Effector CD4-positive, alpha-beta T cell (primary cell): ENCODE measurements around the gene SPIRE2.
"Not testable (repeated sequence)": the region's sequence is repeated elsewhere in the genome, so short reads cannot be mapped to it uniquely, and the experiment has no call there.

Source experiments
- DNase-seq: peaks from one replicate; pipeline ENCODE4 v3.0.0-alpha.2; 2020

The SPIRE2 gene

GRCh38 chr16:89808475-89808874 is 19.8 kb upstream of the SPIRE2 start:
- no peak for DNase-seq

DNA sequence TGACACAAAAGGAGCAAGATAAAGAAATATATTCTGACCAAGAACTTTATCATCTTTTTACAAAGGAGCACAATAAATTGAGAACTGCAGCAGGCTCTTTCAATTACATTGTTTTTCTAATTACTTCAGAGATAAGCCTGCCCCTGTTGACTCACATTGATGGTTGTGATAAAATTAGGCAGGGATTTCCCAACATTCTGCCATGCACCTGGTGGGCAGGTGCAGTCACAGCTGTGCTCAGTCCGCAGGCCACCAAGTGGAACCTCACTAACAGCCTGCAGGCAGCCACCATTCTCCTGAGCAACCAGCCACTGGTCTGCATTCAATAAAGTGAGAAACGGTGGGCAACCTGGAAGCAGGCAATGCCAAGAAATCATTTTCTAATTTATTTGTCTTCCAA is 17.0 kb upstream of the SPIRE2 start:
- no peak for DNase-seq

- no peak for DNase-seq
Observed at GRCh38 chr16:89815639-89816348, 12.5 kb upstream of the SPIRE2 start.

GRCh38 chr16:89818851-89819403 is 9.3 kb upstream of the SPIRE2 start:
- DNase-seq, result not testable (repeated sequence)

DNA sequence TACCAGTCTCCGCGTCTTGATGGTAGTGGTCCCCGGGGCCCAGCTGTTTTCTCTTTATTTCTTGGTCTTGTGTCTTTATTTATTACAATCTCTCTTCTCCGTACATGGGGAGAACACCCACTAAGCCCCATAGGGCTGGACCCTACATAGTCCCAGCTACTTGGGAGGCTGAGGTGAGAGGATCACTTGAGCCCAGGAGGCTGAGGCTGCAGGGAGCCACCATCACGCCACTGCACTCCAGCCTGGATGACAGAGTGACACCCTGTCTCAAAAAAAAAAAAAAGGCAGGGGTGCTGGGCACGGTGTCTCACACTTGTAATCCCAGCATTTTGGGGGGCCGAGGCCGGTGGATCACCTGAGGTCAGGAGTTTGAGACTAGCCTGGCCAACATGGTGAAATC is 8.8 kb upstream of the SPIRE2 start:
- DNase-seq, result not testable (repeated sequence)

DNA sequence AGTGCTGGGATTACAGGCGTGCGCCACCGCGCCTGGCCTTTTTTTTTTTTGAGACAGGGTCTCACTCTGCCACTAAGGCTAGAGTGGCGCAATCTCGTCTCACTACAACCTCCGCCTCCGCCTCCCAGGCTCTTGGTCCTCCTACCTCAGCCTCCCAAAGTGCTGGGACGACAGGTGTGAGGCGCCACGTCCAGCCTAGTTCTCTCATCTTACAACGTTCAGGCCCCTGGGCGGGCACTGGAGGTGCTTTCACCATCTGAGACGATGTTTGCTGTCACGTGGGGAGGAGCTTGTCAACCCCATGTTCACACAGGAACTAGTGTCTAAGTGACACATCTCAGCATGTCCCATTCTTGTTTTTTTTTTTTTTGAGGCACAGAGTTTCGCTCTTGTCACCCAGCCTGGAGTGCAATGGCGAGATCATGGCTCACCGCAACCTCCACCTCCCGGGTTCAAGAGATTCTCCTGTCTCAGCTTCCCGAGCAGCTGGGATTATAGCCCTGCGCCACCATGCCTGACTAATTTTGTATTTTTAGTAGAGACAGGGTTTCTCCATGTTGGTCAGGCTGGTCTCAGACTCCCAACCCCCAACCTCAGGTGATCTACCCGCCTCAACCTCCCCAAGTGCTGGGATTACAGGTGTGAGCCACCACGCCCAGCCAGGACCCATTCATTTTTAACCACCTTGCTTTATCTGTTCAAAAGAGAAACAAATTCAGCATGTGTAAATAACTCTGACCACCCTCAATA is 6.7 kb upstream of the SPIRE2 start:
- DNase-seq, result no peak

- DNase-seq, result no peak
Observed at GRCh38 chr16:89822188-89823086, 5.8 kb upstream of the SPIRE2 start.

DNA sequence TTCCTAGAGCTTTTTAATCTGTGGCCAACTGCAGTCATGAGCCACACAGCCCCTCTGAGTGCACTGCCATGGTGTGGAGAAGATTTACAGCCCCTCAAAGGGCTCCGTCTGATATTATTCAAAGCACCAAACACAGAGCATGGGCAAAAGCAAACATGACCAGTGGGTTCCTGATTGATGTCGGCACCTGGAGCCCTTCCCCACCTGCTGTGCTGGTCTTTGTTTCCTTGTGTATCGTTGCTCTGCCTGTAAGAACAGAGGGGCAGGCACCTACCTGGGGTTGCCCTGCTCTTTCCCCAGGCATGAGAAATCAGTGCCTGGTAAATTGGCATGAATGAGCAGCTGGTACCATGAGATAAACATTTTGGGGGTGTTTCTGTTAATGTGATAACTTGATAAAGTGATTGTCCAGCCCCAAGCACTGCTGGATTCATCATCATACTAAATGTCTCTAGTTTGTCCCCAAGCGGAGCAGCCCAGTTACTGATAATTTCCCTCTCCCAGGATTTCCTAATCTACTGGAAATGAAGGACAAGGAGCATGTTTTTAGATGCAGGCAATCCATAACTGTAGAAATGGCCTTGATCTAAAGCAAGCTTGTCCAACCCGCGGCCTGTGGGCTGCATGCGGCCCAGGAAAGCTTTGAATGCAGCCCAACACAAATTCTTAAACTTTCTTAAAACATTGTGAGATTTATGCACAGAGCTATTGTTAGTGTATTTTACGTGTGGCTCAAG is 5.0 kb upstream of the SPIRE2 start:
- DNase-seq, result no peak

DNA sequence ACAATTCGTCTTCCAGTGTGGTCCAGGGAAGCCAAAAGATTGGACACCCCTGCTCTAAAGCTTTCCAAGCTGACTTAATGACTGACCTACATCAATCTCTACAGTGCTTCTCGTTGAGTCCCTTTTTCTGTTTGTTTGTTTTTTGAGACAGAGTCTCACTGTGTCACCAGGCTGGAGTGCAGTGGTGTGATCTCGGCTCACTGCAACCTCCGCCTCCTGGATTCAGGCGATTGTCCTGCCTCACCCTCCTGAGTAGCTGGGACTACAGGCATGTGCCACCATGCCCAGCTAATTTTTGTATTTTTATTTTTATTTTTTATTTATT is 4.5 kb upstream of the SPIRE2 start:
- DNase-seq, result not testable (repeated sequence)

- DNase-seq, result no peak
Observed at GRCh38 chr16:89826531-89827382, 1.5 kb upstream of the SPIRE2 start.

- DNase-seq, result no peak
Observed at GRCh38 chr16:89827383-89828198, 684 bp upstream of the SPIRE2 start.

DNA sequence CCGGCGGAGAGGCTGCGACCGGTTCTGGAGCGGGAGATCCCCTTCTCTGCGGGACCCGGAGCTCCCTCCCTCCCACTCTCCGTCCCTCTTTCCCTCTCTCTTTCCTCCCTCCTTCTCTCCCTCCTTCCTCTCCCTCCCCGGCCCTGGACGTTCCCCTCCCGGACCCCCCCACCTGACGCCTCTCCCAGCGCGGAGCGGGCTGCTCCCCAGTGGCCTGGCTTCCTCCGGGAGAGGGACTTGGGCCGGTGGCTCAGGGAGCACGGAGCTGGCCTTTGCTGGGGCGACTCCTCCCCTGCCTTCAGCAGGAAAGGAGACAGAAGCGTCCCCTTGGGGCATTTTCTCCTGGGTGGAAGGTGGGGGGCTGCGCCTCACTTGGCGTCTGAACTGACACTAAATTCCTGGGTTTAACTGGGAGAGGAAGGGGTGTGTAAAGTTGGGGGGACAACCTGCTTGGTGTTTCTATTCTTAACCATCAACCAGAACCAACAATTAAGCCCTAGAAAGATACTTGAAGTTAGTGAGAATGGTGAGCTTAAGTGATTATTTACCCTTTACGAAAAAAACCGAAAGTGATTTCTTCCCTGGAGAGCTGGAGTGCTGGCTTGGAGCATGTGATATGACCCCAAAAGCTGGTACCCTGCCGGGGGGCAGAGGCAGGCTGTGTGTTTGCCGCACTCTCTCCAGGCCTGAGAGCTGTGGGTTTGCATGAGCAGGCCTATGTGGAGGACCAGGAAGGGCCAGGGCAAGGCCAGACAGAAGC is 775 bp downstream of the SPIRE2 start:
- DNase-seq, result no peak

DNA sequence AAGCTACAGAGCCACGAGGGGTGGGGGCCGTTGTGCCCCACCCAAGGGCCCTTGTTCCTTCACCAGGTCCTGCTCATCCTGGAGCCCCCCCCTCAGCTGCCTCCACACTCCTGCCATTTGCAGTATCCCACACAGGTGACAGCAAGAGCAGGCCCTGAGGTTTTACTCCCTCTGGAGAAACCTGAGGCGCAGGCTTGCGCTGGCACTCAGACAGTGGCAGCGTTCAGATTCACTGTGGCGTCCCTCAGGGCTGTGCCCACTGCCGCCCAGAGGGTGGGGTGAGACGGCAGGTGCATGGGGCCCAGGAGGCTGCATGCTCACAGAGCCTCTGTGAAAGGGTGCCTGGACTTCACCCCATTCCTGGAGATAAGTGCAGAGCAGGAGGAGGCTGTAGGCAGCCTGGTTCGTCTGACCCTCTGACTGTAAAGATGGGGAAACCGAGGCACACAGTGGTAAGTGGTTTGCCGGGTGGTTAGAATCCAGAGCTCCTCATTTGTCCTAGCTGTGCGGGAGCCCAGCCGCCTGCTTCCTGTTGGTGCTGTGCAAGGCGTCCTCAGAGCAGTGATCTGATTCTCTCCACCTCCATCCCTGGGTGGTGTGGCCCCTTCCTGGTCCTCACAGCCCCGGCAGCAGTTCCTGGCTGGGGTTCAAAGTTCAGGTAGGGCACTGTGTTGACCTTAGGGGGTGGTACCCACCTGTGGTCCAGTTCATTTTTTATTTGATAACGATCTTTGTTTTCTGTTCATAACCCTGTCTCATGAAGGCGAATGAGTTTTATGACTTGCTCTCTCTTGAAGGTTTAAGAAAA is 1.6 kb downstream of the SPIRE2 start:
- DNase-seq, result no peak

- DNase-seq, result no peak
Observed at GRCh38 chr16:89831810-89832328, 3.6 kb downstream of the SPIRE2 start.

GRCh38 chr16:89833664-89834363 is 5.5 kb downstream of the SPIRE2 start:
- DNase-seq, result not testable (repeated sequence)

GRCh38 chr16:89834813-89835363 is 6.6 kb downstream of the SPIRE2 start:
- DNase-seq, result not testable (repeated sequence)

DNA sequence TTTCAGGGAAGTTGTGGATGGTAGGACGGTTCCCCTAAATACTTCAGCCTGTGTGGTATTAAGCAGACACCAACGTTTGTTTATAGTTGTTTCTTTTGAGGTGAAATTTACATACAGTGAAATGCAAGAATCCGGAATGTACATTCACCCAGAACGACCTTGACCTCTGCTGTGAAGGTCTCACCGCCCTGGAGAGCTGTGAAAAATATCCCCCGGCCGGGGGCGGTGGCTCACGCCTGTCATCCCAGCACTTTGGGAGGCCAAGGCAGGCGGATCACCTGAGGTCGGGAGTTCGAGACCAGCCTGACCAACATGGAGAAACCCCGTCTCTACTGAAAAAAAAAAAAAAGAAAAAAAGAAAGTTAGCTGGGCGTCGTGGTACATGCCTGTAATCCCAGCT is 8.2 kb downstream of the SPIRE2 start:
- DNase-seq, result not testable (repeated sequence)
